H1 (cell line): ENCODE measurements around the gene ACTN2. TPM values are rescaled to one million over a fixed set of nuclear protein-coding genes. Genes with fewer than 3 reads are reported as not detected.

ENCODE experiments used
- NRF1 ChIP-seq: IDR thresholded peaks from 2 replicates; pipeline ENCODE4 v1.6.1; 2011; ENCODE audit warnings: mild to moderate bottlenecking, low read depth, low read length, improper control_type of control experiment
- RBBP5 ChIP-seq: IDR thresholded peaks from 2 replicates; pipeline ENCODE4 v1.7.1; 2012; ENCODE audit warnings: low read depth, mild to moderate bottlenecking, inconsistent platforms, low read length, moderate library complexity, borderline replicate concordance
- SP2 ChIP-seq: IDR thresholded peaks from 2 replicates; pipeline ENCODE4 v1.6.1; 2012; ENCODE audit warnings: mild to moderate bottlenecking, low read length, inconsistent platforms
- YY1 ChIP-seq: IDR thresholded peaks from 2 replicates; pipeline ENCODE4 v1.6.1; 2011; ENCODE audit warnings: low read depth, mild to moderate bottlenecking, low read length
- polyA plus RNA-seq, 7 experiments: library from polyadenylated mRNA; depleted of rRNA in 3 of 7; stranded (reverse) in 5 of 7; unstranded in 2 of 7; fragments of >200 nt in 5 of 7; fragments of 200-250 nt in 2 of 7; gene quantifications; 1 replicate in 5 of 7; 2 replicates in 1 of 7; 4 replicates in 1 of 7; pipeline versions ENCODE4 v1.2.1 to v1.2.3, GENCODE V29; 2011 to 2013; ENCODE audit warnings: missing spikeins in 2 of 7, mixed read lengths in 2 of 7
- total RNA-seq: library from RNA; stranded (reverse); fragmentation: NEBNext Ultra II Directional; extraction: Animal tissue kit (Norgen Biotek cat#: 25700); gene quantifications from 2 replicates; pipeline ENCODE4 v1.2.1, GENCODE V29; 2021

ACTN2 gene
- total and polyA plus RNA-seq, 2 of the 8 experiments (the other 6 are each of a cell fraction or from before 2014, with no cell fraction given), result 1.9 to 4.1 TPM

DNA sequence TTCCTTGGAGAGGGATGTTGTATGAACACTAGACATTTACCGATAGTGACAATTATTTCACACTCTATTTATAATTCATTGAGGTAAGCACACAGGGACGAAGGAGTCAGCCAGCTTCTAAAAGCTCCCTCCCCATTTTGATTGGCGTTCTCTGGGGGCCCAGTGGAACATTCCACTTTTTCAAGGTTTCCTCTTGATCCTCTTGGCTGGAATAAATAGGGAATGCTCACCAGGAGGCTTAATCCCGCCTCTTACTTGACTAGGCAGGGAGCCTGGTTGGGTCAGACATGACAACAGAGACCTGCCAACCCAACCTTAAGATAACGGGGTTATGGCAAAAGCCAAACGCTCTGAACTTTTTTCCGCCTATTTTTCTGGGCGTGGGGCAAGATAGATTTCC lies 974 bp downstream of the ACTN2 start (continued):
- TF ChIP-seq YY1, result no peak
- TF ChIP-seq RBBP5, result no peak
- no peak for TF ChIP-seq SP2
- no peak for TF ChIP-seq NRF1
